NB4 (cell line): ENCODE data around the gene CPED1.

Experiments used
- DNase-seq: peaks from one replicate; pipeline ENCODE4 v3.0.0; 2010; ENCODE audit warnings: low read depth
- H3K4me3 ChIP-seq: one replicate; pipeline ENCODE4 v1.5.1; 2011; ENCODE audit warnings: mild to moderate bottlenecking, low read depth, low read length, moderate library complexity
- CTCF ChIP-seq: IDR thresholded peaks from one replicate; pipeline ENCODE4 v1.5.1; 2012; ENCODE audit warnings: low read depth, low read length
- MAX ChIP-seq: IDR thresholded peaks from 2 replicates; pipeline ENCODE4 v1.6.1; 2011; ENCODE audit warnings: low read depth, low read length
- MYC ChIP-seq: IDR thresholded peaks from 2 replicates; pipeline ENCODE4 v1.6.1; 2011; ENCODE audit warnings: low read depth, low read length
- POLR2A ChIP-seq: IDR thresholded peaks from 2 replicates; pipeline ENCODE4 v1.6.1; 2011; ENCODE audit warnings: mild to moderate bottlenecking; ENCODE audit not compliant: insufficient read length; ENCODE audit errors: extremely low read depth

CPED1 gene

GRCh38 chr7:121153411-121153810 is 164.9 kb downstream of the CPED1 start:
- H3K4me3 ChIP-seq, result no peak overlapping the region
- TF ChIP-seq MAX (no peak), CTCF (no peak), MYC (no peak), POLR2A (no peak)
- no peak for DNase-seq

DNA sequence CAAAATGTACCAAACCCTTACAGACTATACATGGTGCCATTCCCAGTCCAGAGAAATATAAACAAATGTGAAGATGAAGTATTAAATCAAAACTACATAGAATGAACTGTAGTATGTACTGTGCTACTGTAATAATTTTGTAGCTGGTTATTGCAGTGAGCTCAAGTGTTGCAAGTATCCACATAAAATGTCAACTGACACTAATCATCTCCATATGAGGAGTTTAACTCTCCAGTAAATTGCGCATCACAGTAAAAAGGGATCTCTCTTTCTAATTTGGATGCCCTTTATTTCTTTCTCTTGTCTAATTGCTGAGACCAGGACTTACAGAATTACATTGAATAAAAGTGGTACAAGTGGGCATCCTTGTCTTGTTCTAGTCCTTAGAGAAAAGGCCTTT is 165.5 kb downstream of the CPED1 start:
- no peak for DNase-seq
- H3K4me3 ChIP-seq, result no peak overlapping the region
- TF ChIP-seq CTCF (no peak), MAX (no peak), MYC (no peak), POLR2A (no peak)

GRCh38 chr7:121156825-121157224 is 168.3 kb downstream of the CPED1 start:
- DNase-seq, result no peak
- TF ChIP-seq POLR2A, result no peak
- no peak for TF ChIP-seq MYC
- TF ChIP-seq CTCF, result no peak
- TF ChIP-seq MAX, result no peak
- H3K4me3 ChIP-seq, result no peak overlapping the region

DNA sequence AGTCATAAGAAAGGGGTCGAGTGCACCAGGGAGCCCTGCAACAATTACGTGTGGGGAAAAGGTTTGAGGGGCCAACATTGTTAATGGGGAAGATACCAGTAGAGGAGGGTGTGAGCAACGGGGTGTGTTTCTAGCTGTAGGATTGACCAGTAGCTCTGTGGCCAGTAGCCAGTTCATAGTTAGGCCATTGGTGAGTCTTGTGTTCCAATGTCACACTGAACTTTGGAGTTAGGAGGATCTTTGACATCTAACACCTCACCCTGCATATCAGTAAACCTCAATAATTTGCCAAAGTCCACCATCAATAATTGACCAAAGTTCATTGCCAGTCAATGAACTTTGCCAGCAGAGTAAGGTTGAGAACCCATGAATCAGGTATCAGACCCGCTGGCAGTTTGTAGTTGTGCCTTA is 168.8 kb downstream of the CPED1 start:
- no peak overlapping the region for H3K4me3 ChIP-seq
- TF ChIP-seq POLR2A (no peak), CTCF (no peak), MAX (no peak), MYC (no peak)
- DNase-seq, result no peak

DNA sequence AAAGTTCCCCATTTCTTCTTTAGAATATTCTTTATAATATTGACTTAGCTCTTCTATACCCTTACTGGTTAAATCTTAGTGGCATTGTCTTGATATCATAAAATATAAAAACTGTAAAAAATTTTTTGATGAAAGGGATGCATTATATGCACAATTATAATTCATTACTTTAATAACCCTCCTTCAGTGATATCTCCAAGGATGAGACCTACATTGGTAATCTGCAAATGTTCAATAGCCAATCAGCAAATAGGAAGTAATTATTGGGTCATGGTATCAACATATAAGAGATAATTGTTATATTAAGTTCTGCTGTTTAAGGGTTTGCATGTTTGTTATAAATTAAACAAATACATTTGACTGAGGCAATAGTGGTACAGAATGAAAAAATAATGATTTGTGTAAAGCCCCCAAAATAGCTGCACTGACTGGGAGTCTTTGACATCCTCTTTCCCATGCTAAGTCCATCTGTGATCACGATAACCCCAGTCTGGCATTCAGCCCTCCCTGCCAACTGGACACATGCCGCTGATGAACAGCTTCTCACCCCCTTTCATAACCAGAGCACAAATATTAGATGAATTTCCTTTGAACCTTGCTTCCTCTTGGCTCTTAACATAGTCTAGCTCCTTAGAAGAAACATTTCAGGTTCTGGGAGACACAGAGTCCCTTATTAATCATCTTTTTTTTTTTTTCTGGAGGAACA is 169.5 kb downstream of the CPED1 start:
- no peak for DNase-seq
- H3K4me3 ChIP-seq, result no peak overlapping the region
- TF ChIP-seq POLR2A (no peak), CTCF (no peak), MAX (no peak), MYC (no peak)

- DNase-seq, result no peak
- TF ChIP-seq POLR2A, result no peak
- TF ChIP-seq MAX, result no peak
- TF ChIP-seq MYC, result no peak
- H3K4me3 ChIP-seq, result no peak overlapping the region
These were observed 170.2 kb downstream of the CPED1 start for GRCh38 chr7:121158665-121159064.
